B cell (primary cell): ENCODE results near the gene SRRM1. TPM values are rescaled to one million over a fixed set of nuclear protein-coding genes. Genes with fewer than 3 reads are reported as not detected.

Experiments
- ATAC-seq: fragments of 200-7000 bp; cut with Tn5 transposase; one replicate; pipeline ENCODE4 v1.10.0; 2021; ENCODE audit warnings: low read depth, mild to moderate bottlenecking, moderate number of reproducible peaks, moderate library complexity
- CTCF ChIA-PET: fragments of 350-600 bp; sonication (Branson Sonifier 250); formaldehyde crosslinking; loops from one replicate; lab custom pipeline; 2021; ENCODE audit warnings: antibody characterized with exemption, inconsistent platforms; lab: Charles Lee
- POLR2A ChIA-PET: fragments of 350-600 bp; sonication (Branson Sonifier 250); formaldehyde crosslinking; loops from one replicate; lab custom pipeline; 2021; ENCODE audit warnings: antibody characterized with exemption; lab: Charles Lee
- DNase-seq: peaks from one replicate; pipeline ENCODE4 v3.0.0; 2013
- H2AFZ ChIP-seq: 2 replicates; pipeline ENCODE4 v1.6.1; 2012; ENCODE audit warnings: mild to moderate bottlenecking, low read depth, low read length; ENCODE audit not compliant: insufficient read depth, poor library complexity, severe bottlenecking
- H3K27ac ChIP-seq, 2 donors: 1 replicate in 1 of 2; 2 replicates in 1 of 2; pipeline ENCODE4 v1.5.1; 2012 to 2013; ENCODE audit warnings: low read length in 2 of 2, mild to moderate bottlenecking in 2 of 2, moderate library complexity in 1 of 2
- H3K27me3 ChIP-seq, 4 experiments: fragments of 200-600 bp in 1 of 4; sonication (generic) in 1 of 4; replicated peaks in 1 of 4; 1 replicate in 2 of 4; 2 replicates in 2 of 4; pipeline versions ENCODE4 v1.6.1 to v1.7.0; 2013 to 2016; ENCODE audit warnings: low read length in 3 of 4, mild to moderate bottlenecking in 2 of 4, mixed read lengths in 1 of 4, moderate library complexity in 1 of 4; ENCODE audit not compliant: insufficient read depth in 4 of 4, control insufficient read depth in 3 of 4; ENCODE audit errors: control extremely low read depth in 1 of 4
- H3K36me3 ChIP-seq, 2 experiments: replicated peaks in 1 of 2; 1 replicate in 1 of 2; 2 replicates in 1 of 2; pipeline versions ENCODE4 v1.6.1 to v1.7.1; 2013; ENCODE audit warnings: low read length in 1 of 2; ENCODE audit not compliant: insufficient read depth in 2 of 2, control insufficient read depth in 1 of 2; ENCODE audit errors: control extremely low read depth in 1 of 2, extremely low read depth in 1 of 2
- H3K4me1 ChIP-seq, 2 donors: fragments of 200-600 bp in 1 of 2; sonication (generic) in 1 of 2; 1 replicate in 1 of 2; 2 replicates in 1 of 2; pipeline versions ENCODE4 v1.5.1 to v1.6.1; 2013 to 2017; ENCODE audit warnings: low read length in 2 of 2; ENCODE audit not compliant: control insufficient read depth in 2 of 2, insufficient read depth in 2 of 2
- H3K4me2 ChIP-seq: replicated peaks from 2 replicates; pipeline ENCODE3; 2012; ENCODE audit warnings: mild to moderate bottlenecking, low read depth, low read length; ENCODE audit not compliant: poor library complexity, severe bottlenecking
- H3K4me3 ChIP-seq, 5 experiments: fragments of 200-600 bp in 1 of 5; sonication (generic) in 1 of 5; 1 replicate in 3 of 5; 2 replicates in 2 of 5; pipeline versions ENCODE4 v1.5.1 to v1.7.0; 2011 to 2016; ENCODE audit warnings: low read length in 4 of 5, mild to moderate bottlenecking in 4 of 5, low read depth in 2 of 5, control low read depth in 1 of 5, moderate library complexity in 1 of 5; ENCODE audit not compliant: insufficient read depth in 1 of 5; ENCODE audit errors: control extremely low read depth in 1 of 5, extremely low read depth in 1 of 5
- H3K79me2 ChIP-seq: fragments of 200-600 bp; sonication (generic); one replicate; pipeline ENCODE4 v1.6.0; 2016; ENCODE audit warnings: low read length; ENCODE audit not compliant: control insufficient read depth, insufficient read depth
- H3K9ac ChIP-seq: fragments of 200-600 bp; sonication (generic); 2 replicates; pipeline ENCODE4 v1.6.1; 2017; ENCODE audit warnings: mild to moderate bottlenecking, low read length, moderate library complexity
- H3K9me3 ChIP-seq, 3 donors: one replicate each; pipeline versions ENCODE4 v1.6.1 to v1.7.1; 2013; ENCODE audit warnings: low read length in 2 of 3; ENCODE audit not compliant: control insufficient read depth in 2 of 3, insufficient read depth in 1 of 3; ENCODE audit errors: control extremely low read depth in 1 of 3
- H4K20me1 ChIP-seq: 2 replicates; pipeline ENCODE4 v1.6.0; 2012; ENCODE audit warnings: mild to moderate bottlenecking, low read length; ENCODE audit not compliant: insufficient read depth, control insufficient read depth, poor library complexity, severe bottlenecking
- H3K27ac Mint-ChIP-seq: one replicate; pipeline ENCODE4 v1.8.0; 2021; ENCODE audit warnings: mixed read lengths
- H3K27me3 Mint-ChIP-seq: one replicate; pipeline ENCODE4 v1.8.0; 2021; ENCODE audit warnings: mixed read lengths
- H3K4me1 Mint-ChIP-seq: one replicate; pipeline ENCODE4 v1.8.0; 2021; ENCODE audit warnings: mixed read lengths
- H3K4me3 Mint-ChIP-seq: one replicate; pipeline ENCODE4 v1.8.0; 2021; ENCODE audit warnings: mixed read lengths
- H3K9me3 Mint-ChIP-seq: one replicate; pipeline ENCODE4 v1.8.0; 2022; ENCODE audit warnings: mixed read lengths; ENCODE audit not compliant: insufficient read depth
- CTCF ChIP-seq: fragments of 200-600 bp; IDR thresholded peaks from one replicate; pipeline ENCODE4 v1.8.0; 2022; ENCODE audit warnings: antibody characterized with exemption, mild to moderate bottlenecking
- EZH2 ChIP-seq: IDR thresholded peaks from 2 replicates; pipeline ENCODE4 v1.6.1; 2012; ENCODE audit warnings: borderline replicate concordance, low read depth, mild to moderate bottlenecking, moderate library complexity, low read length; ENCODE audit not compliant: insufficient read depth, poor library complexity, severe bottlenecking
- WGBS: methylation state at CpG from one replicate; pipeline ENCODE4 v1.1.5; 2013; ENCODE audit warnings: missing lambda C conversion rate; ENCODE audit not compliant: insufficient coverage; 5-methylcytosine and 5-hydroxymethylcytosine counted together
- intact Hi-C: fragments of 100-400 bp; cut with micrococcal nuclease; formaldehyde crosslinking; loops from one replicate; pipeline ENCODE4 v1.10.0; 2022
- polyA plus RNA-seq: library from polyadenylated mRNA; depleted of rRNA; stranded (reverse); fragments of >200 nt; gene quantifications from 2 replicates; pipeline ENCODE4 v1.2.3, GENCODE V29; 2012
- total RNA-seq, 2 donors: library from RNA; stranded (reverse); fragments of 120-200 nt in 1 of 2; gene quantifications; 1 replicate in 1 of 2; 2 replicates in 1 of 2; pipeline versions ENCODE4 v1.2.3 to v1.2.4, GENCODE V29; 2013 to 2022

Gene SRRM1
- total and polyA plus RNA-seq, 2 donors (not counting 1 experiment from before 2014, with no cell fraction given) = 88.5 to 238 TPM

- Histone ChIP-seq H3K27ac (no peak overlapping the region), H4K20me1 (peaks cover 16% of the 10 kb centered on the region), H2AFZ (no peak overlapping the region), H3K4me3 (no peak overlapping the region), H3K27me3 (no peaks in the 10 kb centered on the region), H3K36me3 (no peaks in the 10 kb centered on the region), H3K9me3 (no peaks in the 10 kb centered on the region), H3K4me1 (peaks cover 17 to 18% of the 10 kb centered on the region in 2 donors), H3K79me2 (peaks cover 22% of the 10 kb centered on the region), H3K9ac (no peak overlapping the region), H3K4me2 (no peak overlapping the region)
- whole genome bisulfite sequencing = 100% methylated on average over 3 of the region's 4 CpGs
- TF ChIP-seq CTCF (no peak), EZH2 (no peak)
- ChIA-PET CTCF (interaction anchor here (1.1 to 6.9 kb wide), 2 partner anchors 187 to 441 kb away, joined by 3 to 51 read pairs; no protein-coding TSS in a partner anchor), POLR2A (no interaction called here)
- peaks cover 3% of the 10 kb centered on the region for H3K27me3 Mint-ChIP-seq
- H3K4me1 Mint-ChIP-seq = peaks cover 22% of the 10 kb centered on the region
- no peak overlapping the region for H3K4me3 Mint-ChIP-seq
- intact Hi-C loops = loop anchor here (5.0 to 10.0 kb wide), 2 partner anchors 658 to 695 kb away; partner anchors contain the start of genes SRSF10 and TMEM50A
- no peak for DNase-seq
- no peak for ATAC-seq
- H3K9me3 Mint-ChIP-seq = no peaks in the 10 kb centered on the region
- no peak overlapping the region for H3K27ac Mint-ChIP-seq
Measured at GRCh38 chr1:24639881-24640280, 3.2 kb upstream of the SRRM1 start.

DNA sequence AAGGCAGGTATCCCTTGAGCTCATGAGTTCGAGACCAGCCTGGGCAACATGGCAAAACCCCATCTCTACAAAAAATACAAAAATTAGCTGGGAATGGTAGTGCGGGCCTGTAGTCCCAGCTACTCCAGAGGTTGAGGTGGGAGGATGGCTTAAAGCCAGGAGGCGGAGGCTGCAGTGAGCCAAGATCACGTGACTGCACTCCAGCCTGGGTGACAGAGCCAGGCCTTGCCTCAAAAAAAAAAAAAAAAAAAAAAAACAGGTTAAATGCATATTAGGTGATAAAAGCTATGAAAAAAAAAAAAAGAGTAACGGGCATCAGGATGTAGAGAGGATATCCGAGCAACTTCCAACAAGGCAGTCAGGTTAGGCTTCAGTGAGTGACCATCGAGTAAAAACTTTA lies 2.8 kb upstream of the SRRM1 start:
- Histone ChIP-seq H3K36me3 (no peaks in the 10 kb centered on the region), H3K79me2 (peaks cover 26% of the 10 kb centered on the region), H4K20me1 (peaks cover 20% of the 10 kb centered on the region), H3K9me3 (no peaks in the 10 kb centered on the region), H3K27me3 (no peaks in the 10 kb centered on the region), H3K9ac (no peak overlapping the region), H2AFZ (no peak overlapping the region), H3K4me1 (peaks cover 17 to 22% of the 10 kb centered on the region in 2 donors), H3K4me2 (no peak overlapping the region), H3K4me3 (no peak overlapping the region), H3K27ac (no peak overlapping the region)
- Mint-ChIP-seq H3K27ac (peak overlapping the region; percentile 50), H3K4me3 (peak overlapping the region; percentile 26), H3K9me3 (no peaks in the 10 kb centered on the region), H3K27me3 (no peaks in the 10 kb centered on the region), H3K4me1 (peaks cover 24% of the 10 kb centered on the region)
- DNase-seq (no peak), ATAC-seq (no peak)
- POLR2A ChIA-PET = interaction anchor here (0.6 kb wide), 1 partner anchor 109 kb away, joined by 6 read pairs; no protein-coding TSS in a partner anchor
- WGBS = 100% methylated on average over 5 of the region's 7 CpGs
- intact Hi-C loops = loop anchor here (5.0 to 10.0 kb wide), 2 partner anchors 658 to 695 kb away; partner anchors contain the start of genes SRSF10 and TMEM50A
- TF ChIP-seq CTCF (no peak), EZH2 (no peak)
- CTCF ChIA-PET = interaction anchor here (1.1 to 6.9 kb wide), 2 partner anchors 187 to 442 kb away, joined by 3 to 51 read pairs; no protein-coding TSS in a partner anchor
